ENCODE data around the gene NOA1.

Gene NOA1

GRCh38 chr4:56977321-56978012, at the start of gene NOA1:
NOA1 (minus strand) TSS chr4:56977606; CDS start chr4:56977585, 21 bp downstream.
- DNase-seq = peak; percentile 99

GRCh38 chr4:57023104-57023503, 45.7 kb upstream of the NOA1 start:
- DNase-seq = no peak

GRCh38 chr4:57020467-57021101, 43.2 kb upstream of the NOA1 start:
- no peak for DNase-seq

- no peak for DNase-seq
Measured at GRCh38 chr4:57018980-57019379, 41.6 kb upstream of the NOA1 start.

- DNase-seq = no peak
Measured at GRCh38 chr4:57013543-57014120, 36.2 kb upstream of the NOA1 start.

- no peak for DNase-seq
Measured at GRCh38 chr4:56999751-57000150, 22.3 kb upstream of the NOA1 start.

- DNase-seq = peak; percentile 76
Measured at GRCh38 chr4:56995525-56995924, 18.1 kb upstream of the NOA1 start.

- DNase-seq = no peak
Measured at GRCh38 chr4:56990109-56990905, 12.9 kb upstream of the NOA1 start.

GRCh38 chr4:56986952-56987351, 9.5 kb upstream of the NOA1 start:
- DNase-seq = no peak

GRCh38 chr4:56986192-56986591, 8.8 kb upstream of the NOA1 start:
- DNase-seq = no peak

GRCh38 chr4:56981795-56982201, 4.4 kb upstream of the NOA1 start:
- DNase-seq = no peak

GRCh38 chr4:56979421-56980072, 2.1 kb upstream of the NOA1 start:
- no peak for DNase-seq

- peak; percentile 91 for DNase-seq
Measured at GRCh38 chr4:56978750-56979303, 1.4 kb upstream of the NOA1 start, which contains the start of gene POLR2B. POLR2B (plus strand) TSS chr4:56978896; CDS start chr4:56978986, 90 bp downstream.

GRCh38 chr4:56976837-56977320, 527 bp downstream of the NOA1 start:
- no peak for DNase-seq

GRCh38 chr4:56976283-56976836, 1.0 kb downstream of the NOA1 start:
- no peak for DNase-seq

GRCh38 chr4:56973336-56973735, 4.1 kb downstream of the NOA1 start:
- DNase-seq = no peak

- no peak for DNase-seq
Measured at GRCh38 chr4:56972809-56973208, 4.6 kb downstream of the NOA1 start.

- DNase-seq = no peak
Measured at GRCh38 chr4:56972389-56972788, 5.0 kb downstream of the NOA1 start.

- no peak for DNase-seq
Measured at GRCh38 chr4:56971383-56971782, 6.0 kb downstream of the NOA1 start.

GRCh38 chr4:56961107-56961500, 16.3 kb downstream of the NOA1 start:
- DNase-seq = no peak

- no peak for DNase-seq
Measured at GRCh38 chr4:56959100-56959499, 18.3 kb downstream of the NOA1 start.

GRCh38 chr4:56958111-56958517, 19.3 kb downstream of the NOA1 start:
- peak; percentile 89 for DNase-seq
